ENCODE data around the gene ADCY6.

DNA sequence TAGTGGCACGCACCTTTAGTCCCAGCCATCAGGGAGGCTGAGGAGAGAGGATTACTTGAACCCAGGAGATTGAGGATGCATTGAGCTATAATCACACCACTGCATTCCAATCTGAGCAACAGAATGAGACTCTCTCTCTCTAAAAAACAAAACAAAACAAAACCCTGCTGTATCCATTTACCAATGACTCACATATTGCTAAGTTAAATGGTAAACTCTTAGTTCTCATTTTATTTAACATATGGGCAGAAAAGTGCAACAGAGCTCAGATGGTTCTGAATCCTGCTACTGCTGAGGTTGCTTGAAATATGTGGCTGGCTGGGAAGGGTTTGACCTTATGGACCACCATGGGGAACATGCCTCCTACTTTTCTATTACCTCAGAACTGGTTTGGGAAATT, 38.7 kb downstream of the ADCY6 start:
- TF ChIP-seq EZH2 (IDR thresholded peaks at IDR 0.05; ENCODE audit: low read length, missing control alignments): no peak
- TF ChIP-seq, protein P1, sequence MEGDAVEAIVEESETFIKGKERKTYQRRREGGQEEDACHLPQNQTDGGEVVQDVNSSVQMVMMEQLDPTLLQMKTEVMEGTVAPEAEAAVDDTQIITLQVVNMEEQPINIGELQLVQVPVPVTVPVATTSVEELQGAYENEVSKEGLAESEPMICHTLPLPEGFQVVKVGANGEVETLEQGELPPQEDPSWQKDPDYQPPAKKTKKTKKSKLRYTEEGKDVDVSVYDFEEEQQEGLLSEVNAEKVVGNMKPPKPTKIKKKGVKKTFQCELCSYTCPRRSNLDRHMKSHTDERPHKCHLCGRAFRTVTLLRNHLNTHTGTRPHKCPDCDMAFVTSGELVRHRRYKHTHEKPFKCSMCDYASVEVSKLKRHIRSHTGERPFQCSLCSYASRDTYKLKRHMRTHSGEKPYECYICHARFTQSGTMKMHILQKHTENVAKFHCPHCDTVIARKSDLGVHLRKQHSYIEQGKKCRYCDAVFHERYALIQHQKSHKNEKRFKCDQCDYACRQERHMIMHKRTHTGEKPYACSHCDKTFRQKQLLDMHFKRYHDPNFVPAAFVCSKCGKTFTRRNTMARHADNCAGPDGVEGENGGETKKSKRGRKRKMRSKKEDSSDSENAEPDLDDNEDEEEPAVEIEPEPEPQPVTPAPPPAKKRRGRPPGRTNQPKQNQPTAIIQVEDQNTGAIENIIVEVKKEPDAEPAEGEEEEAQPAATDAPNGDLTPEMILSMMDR (conservative IDR thresholded peaks at IDR 0.05 in 1 of 2, IDR thresholded peaks at IDR 0.05 in 1 of 2; ENCODE audit: low read depth in 1 of 2, low read length in 2 of 2): no peak
